ENCODE data around the gene CITED1. TPM values are rescaled to one million over a fixed set of nuclear protein-coding genes. Genes with fewer than 3 reads are reported as not detected.
A peak's percentile ranks its signal among the peaks of the same experiment; 100 is the strongest.

Gene CITED1
- total RNA-seq, 1 donor = not detected

DNA sequence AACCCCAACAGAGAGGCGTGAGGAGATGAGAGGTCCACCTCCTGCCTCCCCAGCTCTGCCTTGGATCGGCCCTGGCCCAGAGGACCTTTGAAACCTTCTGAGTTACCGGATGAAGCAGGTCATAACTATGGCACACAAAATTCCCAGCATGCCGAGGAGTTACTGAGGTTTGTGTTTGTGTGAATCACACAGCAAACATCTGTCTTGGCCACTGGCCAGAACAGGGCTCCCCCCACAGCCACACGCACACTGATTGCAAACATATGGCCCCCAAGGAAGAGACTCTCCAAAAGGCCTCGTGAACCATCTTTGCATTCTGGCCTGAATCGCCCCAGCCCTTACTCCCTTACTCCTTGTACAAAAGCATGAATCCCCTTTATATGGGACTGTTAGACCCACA, 47.5 kb downstream of the CITED1 start:
- H3K4me3 ChIP-seq (ENCODE audit: insufficient read depth, low read length) = no peak overlapping the region
- peaks cover 18% of the 10 kb centered on the region for H3K27me3 ChIP-seq (ENCODE audit: insufficient read depth, low read length)
- no peaks in the 10 kb centered on the region for H3K9me3 ChIP-seq (ENCODE audit: low read depth, low read length)
- TF ChIP-seq, protein P1, sequence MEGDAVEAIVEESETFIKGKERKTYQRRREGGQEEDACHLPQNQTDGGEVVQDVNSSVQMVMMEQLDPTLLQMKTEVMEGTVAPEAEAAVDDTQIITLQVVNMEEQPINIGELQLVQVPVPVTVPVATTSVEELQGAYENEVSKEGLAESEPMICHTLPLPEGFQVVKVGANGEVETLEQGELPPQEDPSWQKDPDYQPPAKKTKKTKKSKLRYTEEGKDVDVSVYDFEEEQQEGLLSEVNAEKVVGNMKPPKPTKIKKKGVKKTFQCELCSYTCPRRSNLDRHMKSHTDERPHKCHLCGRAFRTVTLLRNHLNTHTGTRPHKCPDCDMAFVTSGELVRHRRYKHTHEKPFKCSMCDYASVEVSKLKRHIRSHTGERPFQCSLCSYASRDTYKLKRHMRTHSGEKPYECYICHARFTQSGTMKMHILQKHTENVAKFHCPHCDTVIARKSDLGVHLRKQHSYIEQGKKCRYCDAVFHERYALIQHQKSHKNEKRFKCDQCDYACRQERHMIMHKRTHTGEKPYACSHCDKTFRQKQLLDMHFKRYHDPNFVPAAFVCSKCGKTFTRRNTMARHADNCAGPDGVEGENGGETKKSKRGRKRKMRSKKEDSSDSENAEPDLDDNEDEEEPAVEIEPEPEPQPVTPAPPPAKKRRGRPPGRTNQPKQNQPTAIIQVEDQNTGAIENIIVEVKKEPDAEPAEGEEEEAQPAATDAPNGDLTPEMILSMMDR (IDR thresholded peaks at IDR 0.05; ENCODE audit: extremely low read depth, low read depth, low read length) = no peak
- H2AFZ ChIP-seq (ENCODE audit: low read length) = peak overlapping the region; percentile 39
- DNase-seq (ENCODE audit: insufficient read length, low spot score, missing footprints) = peak; percentile 88
- no peaks in the 10 kb centered on the region for H4K20me1 ChIP-seq (ENCODE audit: insufficient read depth, low read length)
- peaks cover 6% of the 10 kb centered on the region for H3K4me1 ChIP-seq (ENCODE audit: insufficient read depth, low read length)
- H3K4me2 ChIP-seq (ENCODE audit: insufficient read depth, low read length) = no peak overlapping the region
- no peaks in the 10 kb centered on the region for H3K79me2 ChIP-seq (ENCODE audit: insufficient read depth, low read length)
- no peaks in the 10 kb centered on the region for H3K36me3 ChIP-seq (ENCODE audit: insufficient read depth, low read length)
- no peak overlapping the region for H3K27ac ChIP-seq (ENCODE audit: low read depth, low read length)

DNA sequence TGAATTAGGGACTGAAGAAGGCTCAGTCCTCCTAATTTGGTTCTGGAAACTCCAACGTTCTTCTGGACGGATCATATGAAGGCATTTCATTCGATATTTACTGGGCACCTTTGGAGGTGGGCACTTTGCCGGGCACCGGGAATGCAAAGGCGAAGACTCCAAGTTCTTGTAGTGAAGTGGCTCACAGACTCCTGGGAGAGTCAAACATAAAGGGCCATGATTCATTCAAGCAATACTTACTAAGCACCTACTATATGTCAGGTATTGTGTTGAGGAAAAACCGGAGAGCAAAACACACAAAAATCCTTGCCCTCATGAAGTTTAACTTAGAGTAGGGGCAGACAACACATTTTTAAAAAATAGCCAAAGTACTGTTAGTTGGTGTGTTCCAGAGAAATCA, 49.9 kb downstream of the CITED1 start:
- no peak overlapping the region for H3K27ac ChIP-seq (ENCODE audit: low read depth, low read length)
- no peak overlapping the region for H3K4me2 ChIP-seq (ENCODE audit: insufficient read depth, low read length)
- no peaks in the 10 kb centered on the region for H3K9me3 ChIP-seq (ENCODE audit: low read depth, low read length)
- DNase-seq (ENCODE audit: insufficient read length, low spot score, missing footprints) = no peak
- H3K79me2 ChIP-seq (ENCODE audit: insufficient read depth, low read length) = no peaks in the 10 kb centered on the region
- no peak overlapping the region for H3K4me3 ChIP-seq (ENCODE audit: insufficient read depth, low read length)
- H3K27me3 ChIP-seq (ENCODE audit: insufficient read depth, low read length) = peaks cover 23% of the 10 kb centered on the region
- H3K4me1 ChIP-seq (ENCODE audit: insufficient read depth, low read length) = peaks cover 6% of the 10 kb centered on the region
- H2AFZ ChIP-seq (ENCODE audit: low read length) = no peak overlapping the region
- TF ChIP-seq, protein P1 (IDR thresholded peaks at IDR 0.05; ENCODE audit: extremely low read depth, low read depth, low read length) = no peak
- H3K36me3 ChIP-seq (ENCODE audit: insufficient read depth, low read length) = no peaks in the 10 kb centered on the region
- no peaks in the 10 kb centered on the region for H4K20me1 ChIP-seq (ENCODE audit: insufficient read depth, low read length)

DNA sequence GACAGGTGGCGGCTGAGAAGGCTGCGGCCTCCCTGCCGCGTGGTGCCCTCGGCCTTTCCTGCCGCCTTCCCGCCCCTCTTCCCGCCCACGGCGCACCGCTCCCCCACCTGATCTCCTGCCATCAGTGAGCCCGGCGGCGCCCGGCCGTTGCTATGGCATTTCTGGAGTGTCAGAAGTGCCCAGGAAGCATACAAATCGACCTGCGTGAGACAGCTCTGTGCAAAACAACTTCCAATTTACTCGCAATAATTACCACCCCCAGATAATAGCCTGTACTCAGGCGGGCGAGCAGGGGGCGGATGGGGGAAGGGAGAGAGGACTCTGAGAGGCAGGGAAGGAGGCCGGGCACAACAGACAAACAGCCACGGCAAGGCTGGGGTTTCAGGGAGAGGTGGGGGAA, 50.3 kb downstream of the CITED1 start:
- H2AFZ ChIP-seq (ENCODE audit: low read length) = no peak overlapping the region

DNA sequence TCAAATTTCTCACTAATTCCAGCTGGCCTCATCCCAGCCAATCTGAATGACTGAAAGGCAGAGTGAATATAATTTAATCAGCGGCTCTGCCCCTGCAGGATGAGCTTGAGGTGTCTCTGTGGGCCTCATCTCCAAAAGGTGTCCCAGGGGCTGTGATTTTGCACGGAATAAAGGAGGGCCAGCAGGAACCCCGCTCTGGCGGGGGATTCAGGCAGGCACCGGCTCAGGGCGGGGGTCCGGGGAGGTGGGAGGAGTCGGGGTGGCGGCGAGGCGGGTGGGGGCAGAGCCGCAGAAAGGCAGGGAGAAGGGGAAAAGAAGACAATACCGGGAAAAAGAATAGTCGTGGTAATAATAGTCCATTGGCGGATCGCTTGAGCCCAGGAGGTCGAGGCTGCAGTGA, 50.9 kb downstream of the CITED1 start:
- Histone ChIP-seq H3K4me2 (ENCODE audit: insufficient read depth, low read length) (no peak overlapping the region), H3K4me3 (ENCODE audit: insufficient read depth, low read length) (no peak overlapping the region), H3K27ac (ENCODE audit: low read depth, low read length) (no peak overlapping the region), H3K4me1 (ENCODE audit: insufficient read depth, low read length) (peaks cover 6% of the 10 kb centered on the region), H3K27me3 (ENCODE audit: insufficient read depth, low read length) (peaks cover 23% of the 10 kb centered on the region), H3K36me3 (ENCODE audit: insufficient read depth, low read length) (no peaks in the 10 kb centered on the region), H4K20me1 (ENCODE audit: insufficient read depth, low read length) (no peaks in the 10 kb centered on the region), H3K9me3 (ENCODE audit: low read depth, low read length) (no peaks in the 10 kb centered on the region), H3K79me2 (ENCODE audit: insufficient read depth, low read length) (no peaks in the 10 kb centered on the region), H2AFZ (ENCODE audit: low read length) (no peak overlapping the region)
- TF ChIP-seq, protein P1 (IDR thresholded peaks at IDR 0.05; ENCODE audit: extremely low read depth, low read depth, low read length) = no peak
- DNase-seq (ENCODE audit: insufficient read length, low spot score, missing footprints) = no peak

More for the DNA sequence above, 50.3 kb downstream of the CITED1 start:
- Histone ChIP-seq H3K4me1 (ENCODE audit: insufficient read depth, low read length) (peaks cover 6% of the 10 kb centered on the region), H3K36me3 (ENCODE audit: insufficient read depth, low read length) (no peaks in the 10 kb centered on the region), H3K27me3 (ENCODE audit: insufficient read depth, low read length) (peaks cover 23% of the 10 kb centered on the region), H4K20me1 (ENCODE audit: insufficient read depth, low read length) (no peaks in the 10 kb centered on the region), H3K9me3 (ENCODE audit: low read depth, low read length) (no peaks in the 10 kb centered on the region), H3K4me3 (ENCODE audit: insufficient read depth, low read length) (no peak overlapping the region), H3K79me2 (ENCODE audit: insufficient read depth, low read length) (no peaks in the 10 kb centered on the region), H3K27ac (ENCODE audit: low read depth, low read length) (no peak overlapping the region), H3K4me2 (ENCODE audit: insufficient read depth, low read length) (no peak overlapping the region)
- TF ChIP-seq, protein P1 (IDR thresholded peaks at IDR 0.05; ENCODE audit: extremely low read depth, low read depth, low read length) = no peak
- DNase-seq (ENCODE audit: insufficient read length, low spot score, missing footprints) = peak; percentile 66

All from osteoblast (primary cell).